GM21723 (cell line): ENCODE results near the gene MLIP.
"Not testable (repeated sequence)": the region's sequence is repeated elsewhere in the genome, so short reads cannot be mapped to it uniquely, and the experiment has no call there.

Experiments
- ATAC-seq: cut with Tn5 transposase; IDR thresholded peaks from one replicate; pipeline ENCODE4 v1.9.1; 2021; ENCODE audit warnings: mild to moderate bottlenecking, moderate library complexity; ENCODE audit not compliant: unreplicated experiment

Gene MLIP

DNA sequence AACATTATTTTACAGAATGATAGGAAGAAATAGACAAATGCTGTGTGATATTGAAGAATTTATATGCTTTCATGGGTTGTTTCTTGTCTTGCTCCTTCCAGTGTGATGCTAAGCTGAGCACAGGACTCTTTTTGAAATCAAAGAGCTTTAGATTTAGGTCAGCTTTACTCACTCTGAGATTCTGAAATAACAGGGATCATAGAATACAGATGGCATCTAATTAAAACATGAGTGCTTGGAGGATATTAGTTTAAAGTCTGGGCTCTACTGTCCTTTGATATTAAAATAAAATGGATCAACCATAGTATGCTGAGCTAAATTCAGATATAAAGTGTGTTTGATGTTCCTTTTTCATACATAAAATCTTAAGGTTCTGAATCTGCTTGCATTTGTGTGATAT is 29.6 kb downstream of the MLIP start:
- ATAC-seq, result no peak

- no peak for ATAC-seq
Observed at GRCh38 chr6:54142889-54143519, 31.8 kb downstream of the MLIP start.

DNA sequence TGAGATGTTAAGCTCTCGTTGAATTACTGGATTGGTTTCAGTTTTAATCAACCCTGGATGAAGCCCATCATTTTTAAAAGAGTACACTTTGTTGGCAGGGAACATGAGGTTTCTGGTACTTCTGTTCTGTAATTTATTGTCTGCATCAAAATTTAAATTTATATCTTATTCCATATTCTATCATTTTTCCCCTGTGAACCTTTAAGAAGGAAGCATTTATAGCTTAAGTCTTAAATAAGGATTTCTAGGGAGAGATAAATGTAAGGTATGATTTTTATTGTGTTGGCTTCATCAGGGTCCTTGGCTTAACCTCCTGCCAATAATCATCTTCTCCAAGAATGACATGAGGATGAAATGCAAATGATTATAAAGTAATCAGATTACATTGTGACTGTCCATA is 40.6 kb downstream of the MLIP start:
- ATAC-seq, result no peak

- no peak for ATAC-seq
Observed at GRCh38 chr6:54156650-54157250, 45.5 kb downstream of the MLIP start.

GRCh38 chr6:54157405-54157804 is 46.2 kb downstream of the MLIP start:
- ATAC-seq, result no peak

GRCh38 chr6:54173089-54173488 is 61.8 kb downstream of the MLIP start:
- ATAC-seq, result no peak

DNA sequence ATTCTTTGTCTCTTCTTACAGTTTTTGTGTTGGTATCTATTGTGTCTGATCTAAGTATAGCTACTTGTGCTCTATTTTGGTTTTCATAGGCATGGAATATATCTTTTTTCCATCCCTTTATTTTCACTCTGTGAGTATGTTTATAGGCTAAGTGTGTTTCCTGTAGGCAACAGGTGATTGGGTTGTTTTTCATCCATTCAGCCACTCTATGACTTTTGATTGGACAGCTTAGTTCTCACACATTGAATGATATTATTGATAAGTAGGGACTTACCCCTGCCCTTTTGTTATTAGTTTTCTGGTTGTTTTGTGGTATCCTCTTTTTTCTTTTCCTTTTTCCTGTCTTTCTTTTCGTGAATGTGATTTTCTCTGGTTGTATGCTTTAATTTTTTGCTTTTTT is 67.9 kb downstream of the MLIP start:
- no peak for ATAC-seq

GRCh38 chr6:54183616-54184015 is 72.4 kb downstream of the MLIP start:
- ATAC-seq, result no peak

GRCh38 chr6:54185885-54186284 is 74.6 kb downstream of the MLIP start:
- ATAC-seq, result no peak

DNA sequence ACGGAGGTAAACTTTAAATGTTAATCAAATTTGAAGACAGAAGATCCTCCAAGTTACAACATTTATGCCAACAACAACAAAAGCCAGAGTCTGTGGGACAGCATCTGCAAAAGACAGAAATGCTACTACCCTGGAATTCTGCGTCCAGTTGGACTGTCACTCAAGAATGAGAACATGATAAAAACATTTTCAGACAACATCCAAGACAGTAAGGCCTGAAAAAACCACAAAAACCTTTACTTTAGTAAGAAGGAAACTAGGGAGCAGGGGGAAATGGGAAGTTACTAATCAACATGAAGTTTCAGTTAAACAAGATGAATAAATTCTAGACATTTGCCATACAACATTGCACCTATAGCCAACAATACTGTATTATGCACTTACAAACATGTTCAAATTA is 77.6 kb downstream of the MLIP start:
- ATAC-seq, result no peak

GRCh38 chr6:54191461-54191860 is 80.2 kb downstream of the MLIP start:
- ATAC-seq, result no peak

- ATAC-seq, result no peak
Observed at GRCh38 chr6:54192993-54193392, 81.8 kb downstream of the MLIP start.

GRCh38 chr6:54193560-54193959 is 82.3 kb downstream of the MLIP start:
- no peak for ATAC-seq

GRCh38 chr6:54194067-54194466 is 82.8 kb downstream of the MLIP start:
- no peak for ATAC-seq

GRCh38 chr6:54195637-54196036 is 84.4 kb downstream of the MLIP start:
- ATAC-seq, result no peak

DNA sequence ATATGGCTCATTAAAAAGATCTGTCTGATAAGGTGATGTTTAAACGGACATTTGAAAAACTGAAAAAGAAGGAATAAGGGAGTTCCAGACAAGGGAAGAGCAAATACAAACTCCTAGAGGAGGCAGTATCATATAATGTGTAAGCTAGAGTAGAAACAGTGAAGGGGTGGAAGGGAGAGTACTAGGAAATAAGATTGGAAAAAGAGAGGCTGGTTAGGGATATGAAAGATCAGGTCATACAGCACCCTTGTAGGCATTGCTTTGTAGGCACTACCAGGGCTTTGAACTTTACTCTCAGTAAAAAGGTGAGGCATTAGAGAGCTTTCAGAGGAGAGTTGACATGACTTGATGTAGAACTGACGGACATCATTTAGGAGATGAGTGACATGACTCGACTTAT is 85.7 kb downstream of the MLIP start:
- ATAC-seq, result no peak

- ATAC-seq, result no peak
Observed at GRCh38 chr6:54198134-54198533, 86.9 kb downstream of the MLIP start.

GRCh38 chr6:54203474-54204035 is 92.3 kb downstream of the MLIP start:
- not testable (repeated sequence) for ATAC-seq

DNA sequence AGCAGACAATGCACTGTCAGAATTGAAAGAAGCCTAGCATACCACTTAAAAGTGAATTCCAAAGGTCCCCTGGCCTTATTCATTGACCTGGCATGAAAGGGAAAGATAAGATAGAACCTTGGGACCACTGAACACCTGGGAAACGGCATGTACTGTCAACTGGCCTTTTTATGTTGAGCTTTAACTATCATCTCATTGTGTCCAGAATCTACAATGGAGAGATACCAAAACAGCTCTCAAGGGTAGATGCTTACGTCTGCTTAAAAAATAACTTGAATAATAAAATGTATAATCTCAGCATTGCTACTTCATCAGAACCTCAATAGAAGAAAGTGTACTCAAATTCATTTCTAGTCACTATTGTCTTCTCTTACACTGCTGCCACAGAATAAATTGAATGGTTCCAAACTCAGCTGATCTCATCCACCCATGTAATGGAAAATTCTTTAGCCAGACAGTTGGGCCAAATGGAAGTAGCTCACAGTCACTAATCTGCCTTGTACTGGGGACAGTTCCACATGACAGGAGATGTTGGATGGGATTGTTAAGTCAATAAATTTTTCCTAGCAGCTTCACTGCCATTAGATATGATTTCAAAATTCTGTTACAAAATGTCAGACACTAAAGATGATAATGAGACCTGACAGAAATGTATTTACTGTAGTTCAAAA is 93.8 kb downstream of the MLIP start:
- no peak for ATAC-seq

GRCh38 chr6:54206510-54206909 is 95.3 kb downstream of the MLIP start:
- no peak for ATAC-seq

- ATAC-seq, result not testable (repeated sequence)
Observed at GRCh38 chr6:54209983-54210382, 98.7 kb downstream of the MLIP start.

GRCh38 chr6:54214286-54214685 is 103.0 kb downstream of the MLIP start:
- no peak for ATAC-seq
